CD4-positive, alpha-beta T cell treated with Interleukin-4 for 4 hours (primary cell): Measurements from ENCODE around the gene GRAMD1A.
A peak's percentile ranks its signal among the peaks of the same experiment; 100 is the strongest.
"Not testable (repeated sequence)": the region's sequence is repeated elsewhere in the genome, so short reads cannot be mapped to it uniquely, and the experiment has no call there.

Experiments used
- DNase-seq: peaks from one replicate; pipeline ENCODE4 v3.0.0-alpha.2; 2020

GRAMD1A gene

GRCh38 chr19:35021596-35021995 is 21.5 kb downstream of the GRAMD1A start:
- no peak for DNase-seq

- DNase-seq, result no peak
These were observed 22.3 kb downstream of the GRAMD1A start for GRCh38 chr19:35022460-35022859.

- no peak for DNase-seq
These were observed 23.3 kb downstream of the GRAMD1A start for GRCh38 chr19:35023428-35023827.

GRCh38 chr19:35024095-35024494 is 24.0 kb downstream of the GRAMD1A start:
- DNase-seq, result no peak

GRCh38 chr19:35025969-35026368 is 25.8 kb downstream of the GRAMD1A start:
- DNase-seq, result no peak

- no peak for DNase-seq
These were observed 26.3 kb downstream of the GRAMD1A start for GRCh38 chr19:35026418-35026817.

GRCh38 chr19:35027009-35027408 is 26.9 kb downstream of the GRAMD1A start:
- no peak for DNase-seq

GRCh38 chr19:35027851-35028599 is 27.9 kb downstream of the GRAMD1A start:
- no peak for DNase-seq

- DNase-seq, result not testable (repeated sequence)
These were observed 28.4 kb downstream of the GRAMD1A start for GRCh38 chr19:35028600-35028885.

GRCh38 chr19:35029275-35029736 is 29.2 kb downstream of the GRAMD1A start:
- DNase-seq, result not testable (repeated sequence)

- DNase-seq, result no peak
These were observed 29.7 kb downstream of the GRAMD1A start for GRCh38 chr19:35029737-35030256.

- peak; percentile 54 for DNase-seq
These were observed 30.3 kb downstream of the GRAMD1A start, which contains the start of gene SCN1B for GRCh38 chr19:35030257-35031071. Gene SCN1B (plus strand): TSS chr19:35030470. CDS start chr19:35030821, 351 bp downstream.

- DNase-seq, result no peak
These were observed 31.2 kb downstream of the GRAMD1A start for GRCh38 chr19:35031072-35031881.

GRCh38 chr19:35032356-35032865 is 32.3 kb downstream of the GRAMD1A start:
- DNase-seq, result no peak

GRCh38 chr19:35033067-35034004 is 33.2 kb downstream of the GRAMD1A start:
- DNase-seq, result no peak

GRCh38 chr19:35034005-35034502 is 33.9 kb downstream of the GRAMD1A start:
- no peak for DNase-seq

GRCh38 chr19:35034588-35035382 is 34.7 kb downstream of the GRAMD1A start:
- no peak for DNase-seq

- no peak for DNase-seq
These were observed 37.8 kb downstream of the GRAMD1A start for GRCh38 chr19:35037716-35038622.
